GM12891 (cell line): Measurements from ENCODE around the gene CARNS1.

Source experiments
- PAX5 ChIP-seq: IDR thresholded peaks from 2 replicates; pipeline ENCODE4 v1.6.1; 2011; ENCODE audit warnings: low read length, moderate library complexity, mild to moderate bottlenecking; ENCODE audit not compliant: insufficient read depth, severe bottlenecking
- POLR2A ChIP-seq: IDR thresholded peaks from 2 replicates; pipeline ENCODE4 v1.6.1; 2011; ENCODE audit warnings: low read depth, low read length, control low read depth
- POLR2AphosphoS5 ChIP-seq: IDR thresholded peaks from 2 replicates; pipeline ENCODE4 v1.6.1; 2011; ENCODE audit warnings: low read depth, low read length, control low read depth
- SPI1 ChIP-seq: IDR thresholded peaks from 2 replicates; pipeline ENCODE4 v1.6.1; 2011; ENCODE audit warnings: low read depth, low read length, control low read depth
- TAF1 ChIP-seq: IDR thresholded peaks from 2 replicates; pipeline ENCODE4 v1.6.1; 2011; ENCODE audit warnings: low read depth, low read length, control low read depth

DNA sequence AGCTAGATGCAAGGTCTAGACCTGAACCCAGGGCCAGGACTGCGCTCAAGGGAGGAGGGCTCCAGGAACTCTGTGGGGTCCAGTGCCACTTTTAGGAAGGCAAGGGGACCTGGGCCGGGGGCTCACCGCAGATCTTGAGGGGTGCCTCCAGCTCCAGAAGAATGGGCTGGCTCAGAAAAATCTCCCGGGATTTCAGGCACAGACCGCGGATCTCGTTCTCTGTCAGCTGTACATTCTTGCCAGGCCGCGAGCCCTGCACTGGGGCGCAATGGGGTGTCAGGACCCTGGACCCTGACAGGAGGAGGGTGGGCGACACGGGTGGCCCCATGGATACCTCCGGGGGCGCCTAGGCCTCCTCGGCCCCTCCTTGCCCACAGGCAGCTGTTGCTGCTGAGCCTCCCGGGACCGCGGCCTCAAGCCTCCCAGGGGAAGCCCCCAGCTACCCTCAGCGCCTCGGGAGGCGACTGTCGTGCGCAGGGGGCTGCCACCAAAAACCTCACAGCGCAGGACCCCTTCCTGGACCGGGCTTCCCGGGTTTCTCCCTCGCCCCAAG lies 14.5 kb upstream of the CARNS1 start:
- TF ChIP-seq SPI1 (no peak), POLR2AphosphoS5 (no peak; the same call in 1 of the 2 replicates), POLR2A (no peak), TAF1 (no peak), PAX5 (no peak)
